Renal cortical epithelial cell (primary cell): ENCODE data around the gene ATG10. TPM values are rescaled to one million over a fixed set of nuclear protein-coding genes. Genes with fewer than 3 reads are reported as not detected.
"Not testable (repeated sequence)": the region's sequence is repeated elsewhere in the genome, so short reads cannot be mapped to it uniquely, and the experiment has no call there.

Experiments
- DNase-seq: peaks from one replicate; pipeline ENCODE4 v3.0.0-alpha.2; 2011; ENCODE audit warnings: low read depth
- total RNA-seq: library from RNA; depleted of rRNA; stranded (reverse); fragments of >200 nt; gene quantifications from 2 replicates; pipeline ENCODE4 v1.2.3, GENCODE V29; 2014

Gene ATG10
- total RNA-seq, 1 donor from 2014 or later: 18.6 TPM

DNA sequence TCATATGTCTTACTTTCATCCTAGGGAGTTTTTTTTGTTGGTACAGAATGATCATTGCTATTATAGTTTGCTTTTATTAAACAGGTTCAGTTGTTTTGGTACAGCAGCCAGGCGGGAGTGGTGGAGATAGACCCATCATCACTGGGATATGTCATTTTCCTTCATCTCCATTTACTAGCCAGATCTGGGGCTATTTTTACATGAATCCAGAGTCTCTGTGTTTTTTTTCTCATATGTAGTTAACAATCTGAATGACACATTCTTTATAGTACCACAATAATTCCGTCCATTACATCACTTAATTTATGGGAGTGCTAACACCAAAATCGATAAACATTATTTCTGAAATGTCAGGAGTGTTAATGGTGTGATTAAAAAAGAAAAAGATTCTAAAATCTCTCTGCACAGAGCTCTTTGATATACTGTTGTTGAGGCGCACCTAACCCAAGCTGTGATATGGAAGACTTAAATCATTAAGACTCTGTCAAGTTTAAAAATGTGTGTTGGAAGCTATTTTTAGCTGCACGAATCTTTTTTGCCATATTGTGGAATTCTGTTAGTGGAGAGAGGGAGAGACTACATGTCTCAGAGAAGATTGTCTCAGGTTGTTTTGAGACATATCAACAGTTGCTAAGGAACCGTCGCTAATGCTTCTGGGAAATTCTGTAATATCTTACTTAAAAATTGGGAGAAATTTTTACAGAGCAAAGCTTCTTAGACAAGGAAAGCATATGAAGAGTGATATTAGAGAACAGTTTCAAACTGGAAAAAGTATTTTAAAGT lies 246.7 kb downstream of the ATG10 start:
- no peak for DNase-seq

DNA sequence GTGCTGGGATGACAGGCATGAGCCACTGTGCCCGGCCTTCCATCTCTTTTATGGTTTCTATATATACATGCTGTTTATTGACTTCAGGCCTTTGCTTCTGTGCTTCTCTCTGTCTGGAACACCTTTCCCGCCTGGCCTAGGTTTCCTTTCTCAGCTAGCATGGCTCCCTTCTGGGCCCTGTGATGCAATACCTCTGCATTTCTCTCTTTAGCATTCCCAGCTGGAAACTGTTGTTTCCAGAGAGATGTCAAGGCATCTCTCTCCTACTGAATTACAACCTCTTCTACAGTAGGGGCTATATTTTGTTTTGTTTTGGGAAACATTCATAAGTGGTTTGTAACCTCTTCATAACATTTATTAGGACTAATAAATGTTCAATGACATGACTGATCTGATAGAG lies 249.2 kb downstream of the ATG10 start:
- no peak for DNase-seq

DNA sequence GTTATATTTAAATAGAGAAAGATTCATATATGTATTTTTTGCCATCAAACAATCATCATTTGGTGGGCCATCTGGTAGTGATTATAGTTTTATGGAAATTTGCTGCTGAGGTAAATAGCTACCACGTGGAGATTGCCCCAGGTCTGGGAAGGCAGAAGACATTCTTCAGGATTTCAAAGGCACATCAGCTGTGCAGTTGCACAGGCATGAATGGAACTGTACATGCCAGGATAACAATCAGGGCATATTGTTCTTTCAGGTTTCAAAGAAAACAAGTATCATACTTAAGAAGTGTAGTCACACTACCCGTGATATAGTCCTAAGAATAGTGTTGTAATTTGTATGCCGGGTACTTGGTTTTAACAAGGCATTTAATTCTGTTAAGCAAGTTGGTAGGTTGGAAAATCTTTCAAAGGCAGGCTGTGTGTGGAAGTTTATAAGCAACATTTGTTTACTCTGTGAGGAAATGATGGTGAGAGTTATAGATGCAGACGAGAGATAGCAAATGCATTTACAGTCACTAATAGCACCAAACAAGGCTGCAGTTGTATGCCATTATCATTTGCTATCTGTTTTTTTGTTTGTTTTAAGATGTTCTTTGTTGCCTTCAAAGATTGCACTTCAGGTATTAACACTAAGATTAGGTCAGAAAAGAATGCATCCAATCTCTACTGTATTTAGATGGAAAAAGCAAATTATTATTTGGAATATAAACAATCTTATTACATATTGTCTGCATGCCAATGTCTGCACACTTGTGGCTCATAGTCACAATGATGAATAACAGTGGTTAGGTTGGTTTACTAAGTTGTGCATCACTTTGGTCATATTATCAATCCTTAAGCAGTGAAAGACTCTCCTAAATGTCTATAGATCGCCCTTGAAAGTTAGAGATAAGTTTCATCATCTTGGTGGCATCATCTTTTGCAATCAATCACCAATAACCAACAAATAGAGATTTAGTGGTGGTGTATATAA lies 251.1 kb downstream of the ATG10 start:
- peak; percentile 18 for DNase-seq

DNA sequence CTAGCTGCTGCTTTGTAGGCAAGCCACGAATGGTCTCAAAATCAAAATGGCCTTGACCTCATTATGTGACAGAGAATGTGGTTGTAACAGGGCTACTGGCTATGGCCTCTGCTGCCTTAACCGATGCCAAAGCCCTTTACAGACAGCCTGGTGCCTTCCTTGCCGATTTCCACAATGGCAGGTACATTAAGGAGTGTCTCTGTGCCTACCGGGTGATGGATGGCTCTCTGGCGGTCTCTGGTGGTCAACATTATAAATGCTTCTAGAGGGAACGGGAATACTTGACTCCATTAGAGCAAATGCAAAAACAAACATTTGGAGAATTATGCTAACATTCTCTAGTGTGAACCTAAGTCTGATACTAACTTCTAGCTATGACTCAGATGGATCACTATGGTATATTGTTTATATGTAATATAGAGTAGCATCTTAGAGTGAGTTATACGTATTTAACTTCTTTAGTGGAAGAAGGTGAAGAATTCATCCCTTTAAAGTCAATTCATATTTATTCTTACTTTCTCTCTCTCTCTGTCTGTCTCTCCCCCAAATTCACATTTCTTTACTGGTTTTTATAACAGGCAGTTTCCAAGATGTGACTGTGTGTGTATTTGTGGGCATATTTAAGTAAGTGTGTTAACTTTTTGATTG lies 253.8 kb downstream of the ATG10 start:
- peak; percentile 60 for DNase-seq

DNA sequence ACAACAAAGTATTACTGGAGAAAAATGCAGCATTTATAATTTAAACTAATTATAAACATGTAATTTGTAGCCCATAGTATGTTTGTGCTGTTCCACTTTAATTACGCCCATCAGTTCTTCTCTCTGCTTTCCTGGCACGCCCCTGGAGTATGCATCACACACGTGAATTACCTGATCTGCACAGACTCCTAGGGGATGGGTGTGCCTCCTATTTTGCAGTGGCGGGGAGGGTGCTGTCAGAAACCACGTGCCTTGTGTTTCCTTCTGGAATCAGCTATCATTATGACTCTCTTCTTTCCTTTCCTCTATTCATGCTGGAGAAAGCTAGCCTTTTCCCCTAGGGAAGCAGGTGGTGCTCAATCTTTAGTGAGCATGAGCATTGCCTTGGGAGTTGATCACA lies 263.1 kb downstream of the ATG10 start:
- DNase-seq: no peak

DNA sequence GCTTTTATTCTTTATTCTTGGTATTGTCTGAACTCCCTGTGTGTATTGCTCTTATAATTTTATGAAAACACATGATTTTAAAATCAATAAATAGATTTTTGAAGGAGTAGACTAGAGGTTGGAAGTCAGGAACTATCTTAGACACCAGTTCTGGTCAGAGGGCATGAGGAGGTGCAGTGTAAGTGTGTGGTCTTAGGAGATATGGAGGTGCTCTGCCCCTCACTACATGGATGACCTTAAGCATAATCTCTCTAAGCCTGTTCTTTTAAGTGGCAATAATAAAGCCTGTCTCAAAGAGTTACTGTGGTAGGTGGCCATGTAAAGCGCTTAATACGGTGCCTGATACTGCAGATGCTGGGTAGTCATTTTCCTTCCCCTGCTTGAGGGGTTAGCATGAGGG lies 272.3 kb downstream of the ATG10 start:
- DNase-seq: no peak

DNA sequence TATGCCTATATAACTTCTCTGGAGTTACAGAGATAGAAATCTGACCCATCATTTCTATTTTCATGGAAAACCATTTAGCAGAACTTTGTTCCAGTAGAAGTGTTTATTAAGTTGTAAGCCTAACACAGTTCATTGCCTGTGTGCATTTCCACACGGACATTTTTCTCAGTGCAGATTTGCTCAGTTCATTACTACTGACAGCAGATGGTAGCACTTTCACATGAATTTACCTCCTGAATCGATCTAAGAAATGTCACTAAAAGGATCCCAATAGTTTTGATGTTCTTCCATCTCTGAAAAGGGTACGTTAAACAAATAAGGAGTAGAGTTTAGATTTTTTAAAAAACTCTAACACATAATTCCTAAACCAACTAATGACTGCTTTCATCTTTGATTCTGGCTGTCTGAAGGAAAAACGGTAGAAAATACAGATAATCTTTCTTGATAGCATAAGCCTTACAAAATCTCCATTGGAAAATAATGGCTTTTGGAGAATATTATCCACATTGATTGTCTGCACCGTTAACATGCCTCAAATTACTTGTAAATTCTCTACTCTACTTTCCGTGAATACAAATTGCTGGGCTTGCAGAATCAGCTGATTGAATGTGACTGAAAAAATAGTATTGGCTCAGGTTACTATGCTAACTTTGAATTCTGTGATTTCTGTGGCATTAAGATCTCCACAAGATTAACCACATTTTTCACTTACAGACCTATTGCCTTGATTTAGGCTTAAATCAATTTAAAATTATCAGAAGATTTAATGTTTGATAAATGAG lies 273.2 kb downstream of the ATG10 start:
- peak; percentile 21 for DNase-seq

DNA sequence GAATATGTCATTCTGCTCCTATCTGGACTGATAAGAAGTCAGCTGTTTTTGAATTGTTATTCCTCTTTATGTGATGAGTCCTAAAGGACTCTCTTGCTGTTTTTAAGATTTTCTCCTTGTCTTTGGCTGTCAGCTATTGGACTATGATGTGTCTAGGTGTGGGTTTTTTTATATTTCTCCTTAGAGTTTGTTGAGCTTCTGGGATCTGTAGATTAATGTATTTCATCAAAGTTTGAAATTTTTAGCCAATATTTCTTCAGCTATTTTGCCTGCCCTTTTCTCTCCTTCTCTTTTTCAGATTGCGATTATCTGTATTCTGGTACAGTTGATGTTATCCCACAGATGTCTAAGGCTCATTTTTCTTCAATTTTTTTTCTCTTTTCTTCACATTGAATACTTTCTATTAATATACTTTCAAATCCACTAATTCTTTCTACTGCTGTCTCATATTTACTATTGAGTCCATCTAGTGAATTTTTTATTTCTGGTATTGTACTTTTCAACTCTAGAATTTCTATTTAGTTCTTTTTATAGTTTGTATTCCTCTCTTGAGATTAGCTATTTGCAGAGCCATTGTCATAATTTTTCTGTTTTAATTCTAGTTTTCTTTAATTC lies 275.2 kb downstream of the ATG10 start:
- DNase-seq: no peak

DNA sequence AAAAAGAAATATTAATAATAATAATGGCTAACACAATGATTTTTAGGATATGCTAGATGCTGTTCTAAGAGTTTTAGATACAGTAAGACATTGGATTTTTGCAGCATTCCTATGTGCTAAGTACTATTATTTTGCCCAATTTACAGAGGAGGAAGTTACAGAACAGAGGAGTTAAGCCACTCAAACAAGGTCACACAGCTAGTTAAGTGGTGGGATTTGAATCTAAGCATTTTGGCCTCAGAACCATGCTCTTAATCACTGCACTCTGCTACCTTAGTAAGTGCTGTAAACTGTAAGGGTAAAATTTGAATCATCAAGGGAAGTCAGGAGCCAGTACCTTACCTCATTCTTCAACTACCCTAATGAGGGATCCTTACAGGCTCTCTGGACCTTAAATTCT lies 280.9 kb downstream of the ATG10 start:
- DNase-seq: no peak

DNA sequence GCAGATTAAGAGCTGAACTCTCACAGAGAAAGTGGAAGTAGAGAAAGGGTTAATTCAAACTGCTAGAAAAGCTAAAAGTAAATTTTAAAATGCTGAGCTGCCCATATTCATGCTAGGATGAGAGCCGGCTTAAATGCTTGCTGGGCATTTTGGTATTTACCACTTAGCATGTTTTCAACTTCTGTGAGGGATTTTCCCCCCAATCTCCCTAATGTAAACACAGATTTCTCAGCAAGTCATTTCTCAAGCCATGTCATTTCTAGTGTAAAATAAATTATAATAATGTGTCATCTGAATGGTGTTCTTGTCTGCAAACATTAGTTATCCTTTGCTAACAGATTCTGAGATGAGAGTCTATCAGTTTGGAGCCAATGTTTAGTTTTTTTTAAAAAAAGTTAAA lies 284.0 kb downstream of the ATG10 start:
- DNase-seq: no peak

DNA sequence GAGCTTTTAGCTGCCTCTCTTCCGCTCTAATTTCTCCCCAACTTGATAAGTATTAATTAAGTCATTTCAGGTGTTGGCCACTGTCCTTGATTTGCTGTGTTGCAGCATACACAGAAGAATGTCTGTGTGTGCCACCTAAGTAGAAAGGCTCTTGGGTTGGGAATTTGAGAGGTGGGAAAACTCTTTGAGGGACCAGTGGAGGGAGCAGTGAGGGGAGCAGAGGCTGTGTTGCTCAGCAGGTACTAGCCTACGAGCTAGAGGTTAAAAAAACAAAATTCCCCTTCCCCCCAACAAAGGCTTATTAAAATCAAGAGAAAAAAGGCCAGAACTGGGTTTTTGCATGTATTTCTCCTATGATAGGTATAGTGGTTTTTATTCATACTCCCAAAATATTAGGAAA lies 285.4 kb downstream of the ATG10 start:
- DNase-seq: no peak

DNA sequence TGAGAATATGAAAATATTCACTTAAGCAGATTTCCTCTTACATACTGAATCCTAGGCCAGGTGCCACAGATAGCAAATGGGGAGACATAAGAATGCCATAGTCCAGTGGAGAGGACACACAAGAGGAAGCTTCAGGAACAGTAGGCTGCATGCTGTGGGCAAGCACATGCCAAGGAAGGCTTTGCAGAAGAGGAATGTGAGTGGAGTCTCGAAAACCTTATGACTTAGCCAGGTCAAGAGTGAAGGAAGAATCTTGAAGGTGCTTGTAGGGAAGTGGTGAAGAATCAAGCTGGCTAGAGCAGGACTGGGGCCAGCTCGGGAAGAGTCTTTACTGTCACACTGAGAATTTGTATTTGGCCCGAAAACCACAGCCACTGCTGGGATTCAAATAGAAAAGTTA lies 285.9 kb downstream of the ATG10 start:
- DNase-seq: no peak

DNA sequence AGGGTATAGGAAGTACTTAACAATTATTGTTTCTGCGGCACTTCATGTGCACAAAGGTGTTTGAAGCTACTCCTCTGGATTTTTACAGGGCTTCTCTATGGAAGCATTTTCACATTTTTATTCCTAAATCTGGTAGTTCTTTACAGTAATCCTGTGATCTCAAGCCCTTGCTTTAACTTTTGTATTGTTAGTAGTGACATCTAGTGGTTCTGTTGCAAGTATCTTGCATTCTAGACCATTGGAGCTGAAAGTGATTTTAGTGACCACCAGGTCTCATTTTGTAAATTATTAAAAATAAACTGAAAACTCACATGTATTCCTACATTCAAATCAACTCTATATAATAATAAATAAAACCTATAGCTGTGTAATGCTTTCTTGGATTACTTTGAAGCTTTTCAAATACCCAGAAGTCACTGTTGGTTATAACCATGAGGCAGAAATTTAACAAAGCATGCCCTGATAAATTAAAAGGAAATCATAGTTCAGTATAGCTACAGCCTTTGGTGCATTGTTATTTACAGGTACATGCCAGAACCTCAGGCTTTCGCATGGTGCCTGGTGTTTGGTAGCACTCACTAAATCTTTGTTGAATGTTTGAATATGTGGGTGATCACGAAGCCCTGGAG lies 287.5 kb downstream of the ATG10 start:
- peak; percentile 57 for DNase-seq

DNA sequence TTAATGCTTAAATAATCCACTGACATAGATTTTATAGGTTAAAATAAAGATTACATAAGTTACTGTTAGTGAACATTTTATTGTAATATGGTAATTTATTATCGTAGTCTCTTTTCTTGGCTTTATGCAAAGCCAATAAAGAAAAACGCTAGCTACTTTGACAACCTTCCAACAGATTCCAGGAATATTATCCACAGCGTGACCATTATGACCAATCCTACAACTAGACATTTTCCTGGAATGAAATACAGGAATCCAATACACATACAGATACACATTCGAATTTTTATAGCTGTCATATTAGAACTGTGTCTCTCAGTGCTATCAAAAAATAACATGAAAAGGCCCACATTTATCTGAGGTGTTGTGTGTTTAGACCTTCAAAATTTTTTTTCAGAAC lies 293.2 kb downstream of the ATG10 start:
- DNase-seq: no peak

DNA sequence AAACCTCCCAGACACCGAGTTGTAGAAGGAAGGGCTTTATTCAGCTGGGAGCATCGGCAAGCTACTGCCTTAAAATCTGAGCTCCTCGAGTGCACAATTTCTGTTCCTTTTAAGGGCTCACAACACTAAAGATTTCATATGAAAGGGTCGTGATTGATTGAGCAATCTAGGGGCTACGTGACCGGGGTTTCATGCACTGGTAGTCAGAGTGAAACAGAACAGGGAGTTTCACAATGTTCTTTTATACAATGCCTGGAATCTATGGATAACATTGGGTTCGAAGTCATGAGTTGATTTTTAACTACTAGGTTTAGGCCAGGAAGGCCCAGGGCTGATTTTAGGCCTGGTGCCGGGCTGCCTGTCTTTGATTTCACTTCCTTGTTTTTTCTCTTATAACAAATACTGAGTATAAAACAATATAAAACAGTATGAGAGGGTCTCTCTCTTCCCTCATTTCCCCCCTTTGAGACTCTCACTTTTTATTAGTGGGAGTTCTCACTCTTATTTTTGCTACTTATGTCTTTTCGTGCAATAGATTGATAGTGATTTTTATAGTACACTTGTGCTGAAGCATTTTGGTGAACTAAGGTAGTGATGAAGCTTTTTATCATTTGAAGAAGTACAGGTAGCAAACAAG lies 295.6 kb downstream of the ATG10 start:
- peak; percentile 62 for DNase-seq

DNA sequence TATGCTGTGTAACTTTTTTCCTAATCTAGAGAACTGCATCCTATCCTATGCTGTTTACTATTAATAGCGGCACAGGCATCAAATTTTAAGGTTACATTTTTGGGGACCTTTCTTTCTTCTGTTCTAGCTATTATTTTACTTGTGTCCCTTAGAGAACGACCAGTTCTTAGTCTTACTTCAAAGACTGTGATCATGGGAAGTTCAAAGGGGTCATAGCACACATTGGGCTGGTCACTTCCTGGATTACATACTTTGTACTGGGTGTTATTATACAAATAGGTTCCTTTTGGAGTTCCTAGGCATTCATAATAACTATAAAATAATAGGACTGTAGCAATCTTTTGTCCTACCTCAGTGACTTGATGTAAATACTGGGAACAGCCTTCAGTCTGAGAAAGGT lies 297.5 kb downstream of the ATG10 start:
- DNase-seq: not testable (repeated sequence)

DNA sequence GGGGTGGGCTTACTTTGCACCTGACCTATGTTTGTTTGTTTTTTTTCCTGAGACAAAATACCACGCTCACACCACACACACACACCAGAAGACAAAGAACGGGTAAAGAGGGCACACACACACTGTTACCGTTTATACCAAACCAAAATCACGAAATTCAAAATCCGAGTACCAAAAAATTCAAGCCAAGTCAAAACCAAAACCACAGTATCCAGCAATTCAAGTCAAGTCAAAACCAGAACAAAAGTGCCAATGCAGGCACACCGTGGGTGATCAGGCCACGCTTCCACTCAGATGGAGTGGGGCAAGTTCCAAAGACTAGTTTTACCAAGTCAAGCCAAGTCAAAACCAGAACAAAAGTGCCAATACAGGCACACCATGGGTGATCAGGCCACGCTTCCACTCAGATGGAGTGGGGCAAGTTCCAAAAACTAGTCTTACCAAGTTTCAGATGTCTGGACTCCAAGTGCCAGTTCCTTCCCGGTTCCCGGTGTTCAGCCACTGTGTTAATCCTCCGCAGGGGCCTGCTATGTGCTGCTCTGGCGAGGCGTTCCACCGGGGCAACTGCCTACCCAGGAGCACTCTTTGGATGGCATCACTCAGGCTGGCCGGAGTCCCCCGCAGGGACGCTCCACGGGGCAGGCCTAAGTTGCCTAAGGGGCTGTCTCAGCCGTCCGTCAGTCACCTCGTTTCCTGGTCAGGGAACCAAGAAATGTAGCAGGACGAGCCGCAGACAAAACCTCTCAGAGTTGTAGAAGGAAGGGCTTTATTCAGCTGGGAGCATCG lies 300.9 kb downstream of the ATG10 start:
- not testable (repeated sequence) for DNase-seq

DNA sequence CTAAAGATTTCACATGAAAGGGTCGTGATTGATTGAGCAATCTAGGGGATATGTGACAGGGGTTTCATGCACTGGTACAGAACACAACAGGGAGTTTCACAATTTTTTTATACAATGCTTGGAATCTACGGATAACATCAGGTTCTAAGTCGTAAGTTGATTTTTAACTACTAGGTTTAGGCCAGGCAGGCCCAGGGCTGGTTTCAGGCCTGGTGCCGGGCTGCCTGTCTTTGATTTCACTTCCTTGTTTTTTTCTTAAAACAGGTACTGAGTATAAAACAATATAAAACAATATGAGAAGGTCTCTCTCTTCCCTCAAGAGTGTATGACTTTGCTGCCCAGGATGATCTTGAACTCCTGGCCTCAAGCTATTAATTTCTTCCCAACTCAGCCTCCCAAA lies 301.6 kb downstream of the ATG10 start:
- not testable (repeated sequence) for DNase-seq
